GM12892 (cell line): ENCODE measurements around the gene FGF4.

ENCODE experiments used
- POLR2A ChIP-seq: IDR thresholded peaks from 2 replicates; pipeline ENCODE4 v1.6.1; 2011; ENCODE audit warnings: low read depth, low read length, control low read depth
- POLR2AphosphoS5 ChIP-seq: IDR thresholded peaks from 2 replicates; pipeline ENCODE4 v1.6.1; 2011; ENCODE audit warnings: low read depth, low read length, control low read depth
- TAF1 ChIP-seq: IDR thresholded peaks from 2 replicates; pipeline ENCODE4 v1.6.1; 2011; ENCODE audit warnings: low read depth, mild to moderate bottlenecking, control low read depth, low read length, borderline replicate concordance

- TF ChIP-seq POLR2A (no peak), POLR2AphosphoS5 (no peak), TAF1 (no peak)
These were observed 12.3 kb upstream of the FGF4 start for GRCh38 chr11:69787457-69787856.
